Head of caudate nucleus (tissue), 42 donors: ENCODE measurements around the gene SULT1B1.

Experiments used
- DNase-seq, 42 donors: peaks; one replicate each; pipeline versions ENCODE4 v3.0.0 to v3.0.0-alpha.2; 2020 to 2021; ENCODE audit warnings: mixed read lengths in 7 of 42
- intact Hi-C: fragments of 100-400 bp; cut with DNase I; formaldehyde crosslinking; loops from one replicate; pipeline ENCODE4 v1.15.0; 2022

The SULT1B1 gene

DNA sequence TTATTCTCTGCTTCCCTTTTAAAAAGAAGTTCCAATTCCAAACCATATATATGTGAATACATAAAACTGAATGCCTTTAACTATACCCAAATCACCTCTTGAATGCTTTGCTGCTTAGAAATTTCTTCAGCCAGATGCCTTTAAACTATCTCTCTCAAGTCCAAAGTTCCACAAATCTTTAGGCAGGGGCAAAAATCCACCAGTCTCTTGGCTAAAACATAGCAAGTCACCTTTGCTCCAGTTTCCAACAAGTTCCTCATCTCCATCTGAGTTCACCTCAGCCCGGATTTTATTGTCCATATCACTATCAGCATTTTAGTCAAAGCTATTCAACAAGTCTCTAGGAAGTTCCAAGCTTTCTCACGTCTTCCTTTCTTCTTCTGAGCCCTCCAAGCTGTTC lies 49.8 kb downstream of the SULT1B1 start:
- no peak for DNase-seq
- intact Hi-C loops: no loop called here

DNA sequence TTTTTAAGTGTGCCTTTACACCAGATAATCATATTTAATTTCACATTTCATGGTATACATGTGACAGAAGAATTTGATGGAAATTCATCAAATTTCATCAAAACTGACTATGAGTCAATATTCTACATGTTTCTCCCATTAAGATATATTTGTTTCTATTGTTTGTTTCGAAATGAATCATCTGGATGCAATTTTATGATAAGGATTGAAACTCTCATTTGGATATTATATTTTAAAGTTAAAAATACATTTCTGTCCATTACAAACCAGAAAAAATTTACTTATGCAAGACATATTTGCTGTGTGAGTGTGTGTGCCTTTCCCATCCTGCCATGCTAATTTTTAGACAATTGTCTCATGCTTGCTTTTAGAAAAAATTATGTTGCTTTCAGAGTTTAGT lies 52.2 kb downstream of the SULT1B1 start:
- intact Hi-C loops: no loop called here
- DNase-seq: no peak

DNA sequence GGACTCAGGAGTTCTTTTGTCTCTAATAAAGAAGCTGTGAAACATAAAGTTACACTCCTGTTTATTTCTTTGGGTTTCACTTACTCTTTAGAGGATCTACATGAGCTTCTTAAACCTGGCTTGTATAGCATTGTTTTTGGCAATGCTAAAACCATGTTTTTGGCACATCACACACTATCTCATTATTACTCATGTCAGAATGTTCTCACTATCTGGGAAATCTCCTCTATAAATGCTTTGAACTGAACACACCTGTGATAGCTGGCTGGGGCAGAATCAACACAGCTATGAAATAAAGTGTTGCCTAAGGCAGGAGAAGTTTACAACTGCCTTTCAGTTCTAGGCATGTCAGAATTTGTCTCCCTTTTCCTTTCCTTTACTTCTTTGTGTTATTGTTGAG lies 52.6 kb downstream of the SULT1B1 start:
- DNase-seq: no peak
- intact Hi-C loops: no loop called here

DNA sequence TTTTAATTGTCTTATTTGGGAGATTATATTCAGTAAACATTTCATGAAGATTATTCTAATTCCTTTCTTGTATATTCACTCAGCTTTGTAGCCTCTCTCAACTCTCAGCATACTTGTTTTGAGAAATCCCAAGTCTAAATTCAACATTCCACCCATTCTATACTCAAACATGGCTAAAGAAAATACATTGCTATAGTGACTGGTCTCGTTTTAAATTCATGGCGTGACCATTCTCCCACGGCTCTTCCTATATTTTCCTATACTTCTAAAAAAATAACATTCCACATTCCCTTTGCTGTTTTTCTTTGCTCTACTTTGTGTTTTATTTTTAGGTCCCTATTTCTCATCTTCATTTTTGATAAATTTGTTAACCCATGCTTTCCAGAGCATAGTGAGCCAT lies 58.2 kb downstream of the SULT1B1 start:
- intact Hi-C loops: no loop called here
- no peak for DNase-seq

DNA sequence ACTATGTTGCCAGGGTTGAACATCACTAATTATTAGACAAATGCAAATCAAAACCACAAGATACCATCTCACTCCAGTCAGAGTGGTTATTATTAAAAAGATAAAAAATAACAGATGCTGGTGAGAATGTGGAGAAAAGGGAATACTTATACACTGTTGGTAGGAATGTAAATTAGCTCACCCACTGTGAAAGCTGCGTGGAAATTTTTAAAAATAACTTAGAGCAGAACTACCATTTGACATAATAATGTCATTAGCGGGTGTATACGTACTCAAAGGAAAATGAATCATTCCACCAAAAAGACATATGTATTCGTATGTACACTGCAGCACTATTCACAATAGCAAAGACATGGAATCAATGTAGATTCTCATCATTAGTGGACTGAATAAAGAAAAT lies 58.7 kb downstream of the SULT1B1 start:
- intact Hi-C loops: no loop called here

DNA sequence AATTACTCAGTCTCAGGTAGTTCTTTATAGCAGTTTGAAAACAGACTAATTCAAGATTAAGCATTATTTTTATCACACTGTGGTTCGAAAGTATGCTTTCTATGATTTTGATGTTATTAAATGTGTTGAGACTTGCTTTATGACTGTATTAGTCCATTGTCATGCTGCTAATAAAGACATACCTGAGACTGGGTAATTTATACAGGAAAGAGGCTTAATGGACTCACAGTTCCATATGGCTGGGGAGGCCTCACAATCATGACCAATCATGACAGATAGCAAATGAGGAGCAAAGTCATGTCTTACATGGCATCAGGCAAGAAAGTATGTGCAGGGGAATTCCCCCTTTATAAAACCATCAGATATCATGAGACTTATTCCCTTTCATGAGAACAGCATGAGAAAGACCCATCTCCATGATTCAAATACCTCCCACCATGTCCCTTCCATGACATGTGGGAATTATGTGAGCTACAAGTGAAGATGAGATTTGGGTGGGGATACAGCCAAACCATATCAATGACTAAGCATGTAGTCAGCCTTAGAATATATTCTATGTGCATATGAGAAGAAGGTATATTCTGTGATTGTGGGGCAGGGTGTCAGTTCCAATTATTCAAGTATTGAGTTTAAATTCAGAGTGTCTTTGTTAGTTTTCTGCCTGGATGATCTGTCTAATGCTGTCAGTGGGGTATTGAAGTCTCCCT lies 62.7 kb downstream of the SULT1B1 start:
- DNase-seq: no peak
- intact Hi-C loops: no loop called here

More for the DNA sequence above, 58.7 kb downstream of the SULT1B1 start:
- no peak for DNase-seq

DNA sequence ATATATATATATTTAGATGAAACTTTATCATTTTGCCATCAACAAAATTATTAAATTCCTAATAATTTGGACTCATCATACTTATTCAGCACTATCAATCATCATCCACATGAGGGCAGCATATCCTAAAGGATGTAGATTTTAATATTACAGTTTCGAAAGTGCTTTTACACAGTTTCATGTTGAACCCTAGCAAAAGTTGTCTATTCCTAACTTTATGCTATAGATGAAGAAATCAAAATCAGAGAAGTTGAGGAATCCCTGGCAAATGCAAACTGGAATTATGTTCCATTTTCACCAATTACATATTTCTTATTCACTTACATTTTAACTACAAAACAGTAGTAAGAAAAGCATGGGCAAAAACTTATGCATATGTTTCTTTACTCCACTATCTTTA lies 70.8 kb downstream of the SULT1B1 start:
- DNase-seq: peak in 1 of 42 donors; percentile 19
- intact Hi-C loops: no loop called here

DNA sequence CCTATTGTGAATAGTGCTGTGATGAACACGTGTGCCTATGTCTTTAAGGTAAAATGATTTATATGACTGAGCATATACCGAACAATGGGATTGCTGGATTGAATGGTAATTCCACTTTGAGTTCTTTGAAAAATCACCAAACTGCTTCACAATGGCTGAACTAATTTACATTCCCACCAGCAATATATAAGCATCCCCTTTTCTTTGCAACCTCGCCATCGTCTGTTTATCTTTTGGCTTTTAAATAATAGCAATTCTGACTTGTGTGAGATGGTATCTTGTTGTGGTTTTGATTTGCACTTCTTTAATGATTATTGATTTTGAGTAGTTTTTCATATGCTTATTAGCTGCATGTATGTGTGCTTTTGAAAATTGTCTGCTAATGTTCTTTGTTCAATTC lies 75.6 kb downstream of the SULT1B1 start:
- DNase-seq: no peak
- intact Hi-C loops: no loop called here
